Measurements from ENCODE around the gene DLEC1.
"Not testable (repeated sequence)": the region's sequence is repeated elsewhere in the genome, so short reads cannot be mapped to it uniquely, and the experiment has no call there.

DLEC1 gene

DNA sequence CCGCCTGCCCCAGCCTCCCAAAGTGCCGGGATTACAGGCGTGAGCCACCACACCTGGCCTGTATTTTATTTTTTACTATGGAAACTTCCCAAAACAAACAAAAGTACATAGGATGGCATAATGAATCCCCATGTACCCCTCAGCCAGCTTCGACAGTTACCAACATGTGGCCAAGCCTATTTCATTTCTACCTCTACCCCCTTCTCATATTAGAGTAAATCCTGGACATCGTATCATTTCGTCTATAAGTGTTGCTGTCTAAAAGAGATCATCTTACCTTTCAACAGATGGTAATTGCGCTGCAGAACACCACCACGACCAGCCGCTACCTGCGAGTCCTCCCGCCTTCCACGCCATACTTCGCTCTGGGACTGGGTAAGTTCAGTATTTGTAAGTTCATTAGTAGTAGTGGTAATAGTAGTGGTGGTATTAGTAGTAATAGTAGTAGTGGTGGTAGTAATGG, 44.9 kb downstream of the DLEC1 start:
- DNase-seq (ENCODE audit: low read depth, low spot score): no peak

DNA sequence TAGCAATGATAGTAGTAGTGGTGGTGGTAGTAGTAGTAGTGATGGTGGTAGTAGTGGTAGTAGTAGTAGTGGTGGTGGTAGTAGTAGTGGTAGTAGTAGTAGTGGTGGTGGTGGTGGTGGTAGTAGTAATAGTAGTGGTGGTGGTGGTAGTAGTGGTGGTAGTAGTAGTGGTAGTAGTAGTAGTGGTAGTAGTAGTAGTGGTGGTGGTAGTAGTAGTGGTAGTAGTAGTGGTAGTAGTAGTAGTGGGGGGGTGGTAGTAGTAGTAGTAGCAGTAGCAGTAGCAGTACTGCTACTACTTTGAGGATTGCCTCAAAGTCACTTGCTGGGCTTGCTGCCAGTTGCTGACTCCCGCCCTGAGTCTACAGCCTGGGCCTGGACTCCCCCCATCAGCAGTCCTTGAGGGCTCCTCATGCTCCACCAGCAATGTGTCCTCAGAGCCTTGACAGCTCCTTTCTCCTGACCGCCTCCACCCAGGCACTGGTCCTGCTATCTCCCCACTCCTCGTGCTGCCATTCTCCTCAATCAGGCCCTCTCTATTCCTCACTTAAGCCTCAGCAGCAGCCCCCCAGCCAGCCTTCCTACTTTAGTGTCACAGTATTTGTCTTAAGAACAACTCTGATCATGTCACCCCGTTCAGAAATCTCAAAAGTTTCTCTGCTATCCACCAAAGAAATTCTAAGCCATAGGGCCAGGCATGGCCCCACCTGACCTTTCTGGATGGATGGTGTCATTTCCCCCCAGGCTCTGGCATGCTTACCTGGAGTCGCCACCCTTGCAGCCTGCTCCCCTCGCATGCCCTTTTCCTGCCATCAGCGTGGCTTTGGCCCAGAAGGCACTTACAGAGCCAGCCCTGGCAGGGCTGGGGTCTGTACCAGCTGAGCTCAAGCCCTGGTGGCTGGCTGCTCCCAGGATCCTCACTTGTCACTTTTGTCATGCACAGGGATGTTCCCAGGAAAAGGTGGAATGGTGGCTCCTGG, 45.6 kb downstream of the DLEC1 start:
- DNase-seq (ENCODE audit: low read depth, low spot score): no peak

DNA sequence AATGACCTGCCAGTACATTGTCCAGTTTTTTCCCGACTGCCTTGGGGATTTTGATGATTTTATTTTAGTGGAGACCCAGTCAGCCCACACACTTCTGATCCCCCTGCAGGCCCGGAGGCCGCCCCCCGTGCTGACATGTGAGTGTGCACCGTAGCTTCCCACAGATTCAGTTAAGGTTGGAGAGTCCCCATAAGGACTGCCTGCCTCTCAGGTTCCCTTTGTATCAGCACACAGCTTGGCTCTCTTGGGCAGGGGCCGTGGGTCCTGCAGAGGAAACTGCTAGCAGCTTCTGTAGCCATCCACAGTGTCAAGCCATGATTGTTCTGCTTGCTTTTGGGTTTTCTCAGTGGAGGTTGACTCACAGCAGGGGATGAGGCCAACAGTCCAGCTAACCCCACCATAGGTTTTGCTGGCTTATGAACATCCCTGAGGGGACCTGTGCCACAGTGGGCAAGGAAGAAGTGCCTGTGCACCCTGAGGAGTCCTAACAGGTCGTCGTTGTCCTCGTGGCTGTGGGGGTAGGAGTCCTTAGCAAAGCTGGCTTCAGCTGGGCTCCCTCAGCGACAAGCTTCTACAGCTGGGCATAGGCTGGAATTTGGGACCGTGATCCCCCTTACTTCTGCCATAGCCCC, 46.4 kb downstream of the DLEC1 start:
- no peak for DNase-seq (ENCODE audit: low read depth, low spot score)

DNA sequence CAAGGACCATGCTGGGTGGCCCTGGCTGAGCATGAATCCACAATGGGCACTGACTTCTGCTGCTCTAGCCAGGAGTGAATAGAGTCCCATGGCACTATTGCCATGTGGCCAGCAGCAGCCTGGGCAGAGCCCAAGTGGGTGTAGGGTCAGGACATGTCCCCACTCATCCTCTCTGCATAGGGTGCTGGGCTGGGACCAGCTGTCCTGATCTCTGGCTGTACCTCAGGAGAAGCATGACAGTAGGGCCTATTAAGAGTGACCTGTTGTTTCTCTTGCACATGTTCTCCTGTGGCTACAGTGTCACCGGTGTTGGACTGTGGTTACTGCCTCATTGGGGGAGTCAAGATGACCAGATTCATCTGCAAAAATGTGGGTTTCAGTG, 46.9 kb downstream of the DLEC1 start:
- no peak for DNase-seq (ENCODE audit: low read depth, low spot score)

DNA sequence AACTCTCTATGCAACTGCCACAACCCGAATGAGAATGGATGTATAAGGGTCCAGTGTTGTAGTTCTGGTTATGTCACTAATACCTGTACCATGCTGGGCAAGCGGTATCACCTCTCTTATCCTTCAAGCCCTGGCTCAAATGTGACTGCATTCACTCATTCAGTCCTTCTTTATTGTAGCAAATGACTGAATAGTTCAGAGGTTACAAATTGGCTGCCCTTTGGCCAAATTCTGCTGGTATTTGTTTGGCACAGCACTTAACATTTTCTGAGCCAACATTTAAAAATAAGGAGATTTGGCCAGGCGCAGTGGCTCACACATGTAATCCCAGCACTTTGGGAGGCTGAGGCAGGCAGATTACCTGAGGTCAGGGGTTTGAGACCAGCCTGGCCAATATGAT, 47.5 kb downstream of the DLEC1 start:
- no peak for DNase-seq (ENCODE audit: low read depth, low spot score)

DNA sequence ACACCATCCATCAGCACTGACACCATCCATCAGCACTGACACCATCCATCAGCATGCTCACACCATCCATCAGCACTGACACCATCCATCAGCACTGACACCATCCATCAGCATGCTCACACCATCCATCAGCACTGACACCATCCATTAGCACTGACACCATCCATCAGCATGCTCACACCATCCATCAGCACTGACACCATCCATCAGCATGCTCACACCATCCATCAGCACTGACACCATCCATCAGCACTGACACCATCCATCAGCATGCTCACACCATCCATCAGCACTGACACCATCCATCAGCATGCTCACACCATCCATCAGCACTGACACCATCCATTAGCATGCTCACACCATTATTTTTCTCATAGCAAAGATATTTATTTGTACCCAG, 48.3 kb downstream of the DLEC1 start:
- DNase-seq (ENCODE audit: low read depth, low spot score): not testable (repeated sequence)

DNA sequence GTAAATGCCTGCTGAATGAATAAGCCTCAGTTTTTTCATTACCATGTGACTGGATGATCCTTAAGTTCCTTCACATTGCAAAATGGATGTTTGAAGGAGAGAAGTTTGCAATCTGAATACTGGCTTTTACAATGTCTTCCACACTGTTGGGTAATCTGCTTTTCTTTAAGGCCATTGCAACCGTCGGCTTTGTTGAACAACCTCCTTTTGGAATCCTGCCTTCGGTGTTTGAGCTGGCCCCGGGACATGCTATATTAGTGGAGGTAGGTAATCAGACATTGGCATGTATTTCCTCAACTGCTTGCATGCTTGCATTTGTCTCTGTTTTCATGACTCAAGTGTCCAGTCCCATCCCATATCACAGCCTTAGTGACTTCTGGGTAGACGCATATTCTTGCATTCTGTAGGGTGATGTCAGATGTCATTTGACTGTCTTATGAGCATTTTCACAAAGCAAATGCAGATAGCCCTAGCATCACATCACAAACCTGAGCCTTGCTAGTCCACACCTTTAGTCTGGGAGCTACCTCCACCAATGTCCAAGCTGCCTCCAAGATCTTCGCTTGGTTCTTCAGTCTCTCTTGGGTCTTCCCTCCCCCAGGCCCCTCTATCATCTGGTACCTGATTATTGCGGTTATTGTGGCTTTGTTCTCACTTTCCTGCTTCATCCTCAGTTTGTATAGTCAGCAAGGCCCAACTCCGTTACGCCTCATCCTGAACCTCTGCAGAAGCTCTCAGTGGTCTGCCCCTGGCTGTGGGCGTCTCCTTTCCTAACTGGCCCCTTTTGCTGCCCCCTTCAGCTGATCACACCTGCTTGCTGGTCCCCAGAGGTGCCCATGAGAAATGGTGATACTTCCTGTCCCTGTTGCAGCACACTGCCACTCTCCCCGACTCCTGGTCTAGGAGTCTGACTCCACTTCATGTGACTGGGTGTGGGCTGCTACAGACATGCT, 49.4 kb downstream of the DLEC1 start:
- no peak for DNase-seq (ENCODE audit: low read depth, low spot score)

DNA sequence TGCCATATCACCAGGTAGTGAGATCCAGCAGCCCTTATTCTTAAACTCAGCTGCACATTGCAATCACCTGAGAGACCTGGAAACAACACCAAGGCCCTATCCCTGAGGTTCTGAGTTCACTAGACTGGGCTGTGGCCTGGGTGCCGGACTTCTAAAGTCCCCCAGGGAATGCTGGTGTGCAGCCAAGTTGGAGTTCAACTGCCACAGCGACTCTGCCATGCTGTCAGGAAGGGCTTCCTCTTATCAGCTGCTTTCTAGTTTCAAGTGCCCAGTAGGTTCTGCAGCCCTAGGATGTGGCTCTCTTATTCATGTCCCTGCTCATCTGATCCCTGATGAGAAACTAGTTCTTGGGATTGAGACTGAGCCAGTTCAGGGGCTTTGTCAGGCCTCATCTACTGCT, 50.2 kb downstream of the DLEC1 start:
- DNase-seq (ENCODE audit: low read depth, low spot score): no peak

DNA sequence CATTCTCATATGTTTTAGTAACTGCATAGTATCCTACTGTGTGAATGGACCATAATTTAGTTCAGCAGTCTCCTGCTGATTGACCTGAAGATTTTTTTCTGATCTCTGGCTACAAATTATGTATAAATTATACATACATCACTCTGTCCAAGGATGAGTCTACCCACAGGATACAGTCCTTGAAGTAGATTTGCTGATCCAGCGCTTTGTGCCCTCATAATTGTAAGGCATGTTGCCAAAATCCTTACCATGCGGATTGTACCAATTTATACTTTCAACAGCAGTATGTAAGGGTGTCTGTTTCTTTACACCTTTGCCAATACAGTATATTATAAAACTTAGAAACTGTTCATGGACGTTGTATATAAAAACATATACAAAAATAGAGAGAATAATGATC, 51.4 kb downstream of the DLEC1 start:
- DNase-seq (ENCODE audit: low read depth, low spot score): no peak

DNA sequence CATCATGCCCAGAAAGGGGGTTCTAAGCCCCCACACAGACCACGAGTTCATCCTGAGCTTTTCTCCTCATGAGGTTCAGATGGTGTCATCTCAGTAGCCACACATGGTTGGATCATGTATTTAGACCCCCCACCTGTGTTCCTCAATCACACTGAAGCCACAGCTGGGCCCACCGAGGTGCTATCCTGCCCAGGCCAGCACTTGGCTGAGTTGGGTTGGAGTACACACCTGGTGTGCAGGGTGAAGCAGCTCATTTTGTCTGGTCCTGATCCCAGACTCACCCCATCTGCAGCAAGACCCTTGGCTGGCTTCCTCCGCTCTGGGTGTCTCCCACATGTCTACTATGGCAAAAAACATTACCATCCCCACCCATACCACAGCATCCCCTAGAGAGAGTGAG, 56.0 kb downstream of the DLEC1 start:
- no peak for DNase-seq (ENCODE audit: low read depth, low spot score)

DNA sequence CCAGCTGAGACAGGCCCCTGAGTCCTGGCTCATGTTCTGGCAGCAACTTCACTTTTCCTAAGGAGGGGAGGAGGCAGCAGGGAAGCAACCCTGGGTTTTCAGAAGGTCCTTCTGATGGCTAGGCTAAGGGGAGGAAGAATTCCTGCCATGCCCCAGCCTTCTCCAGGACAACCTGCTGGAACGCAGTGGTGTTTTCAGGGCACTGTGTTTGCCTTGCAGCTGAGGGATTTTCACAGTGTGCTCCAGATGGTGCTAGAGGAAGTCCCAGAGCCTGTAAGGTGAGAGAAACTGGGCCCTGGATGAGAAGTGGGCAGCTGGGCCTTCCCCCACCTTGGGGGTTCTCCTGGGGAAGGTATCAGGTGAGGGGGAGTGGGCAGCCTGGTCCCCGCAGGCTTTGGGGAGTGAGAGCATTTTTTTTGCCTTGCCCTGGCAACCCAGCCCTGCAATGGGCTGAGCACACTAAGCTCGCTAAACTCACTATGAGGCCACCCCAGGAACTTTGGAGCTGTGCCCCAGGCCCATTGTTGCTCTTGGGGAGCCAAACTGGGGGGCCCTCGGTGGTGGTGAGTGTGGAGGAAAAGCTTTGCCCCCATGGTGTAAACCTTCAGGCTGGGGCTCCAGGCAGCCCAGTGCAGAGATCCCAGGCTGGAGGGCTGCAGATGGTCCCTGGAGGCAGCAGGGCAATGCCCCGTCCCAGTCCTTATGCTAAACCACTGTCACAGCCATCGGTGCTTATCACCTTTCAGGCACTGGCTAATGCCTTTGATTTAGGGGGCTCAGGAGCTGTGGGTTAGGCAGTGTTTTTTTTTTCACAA, 56.9 kb downstream of the DLEC1 start:
- no peak for DNase-seq (ENCODE audit: low read depth, low spot score)

DNA sequence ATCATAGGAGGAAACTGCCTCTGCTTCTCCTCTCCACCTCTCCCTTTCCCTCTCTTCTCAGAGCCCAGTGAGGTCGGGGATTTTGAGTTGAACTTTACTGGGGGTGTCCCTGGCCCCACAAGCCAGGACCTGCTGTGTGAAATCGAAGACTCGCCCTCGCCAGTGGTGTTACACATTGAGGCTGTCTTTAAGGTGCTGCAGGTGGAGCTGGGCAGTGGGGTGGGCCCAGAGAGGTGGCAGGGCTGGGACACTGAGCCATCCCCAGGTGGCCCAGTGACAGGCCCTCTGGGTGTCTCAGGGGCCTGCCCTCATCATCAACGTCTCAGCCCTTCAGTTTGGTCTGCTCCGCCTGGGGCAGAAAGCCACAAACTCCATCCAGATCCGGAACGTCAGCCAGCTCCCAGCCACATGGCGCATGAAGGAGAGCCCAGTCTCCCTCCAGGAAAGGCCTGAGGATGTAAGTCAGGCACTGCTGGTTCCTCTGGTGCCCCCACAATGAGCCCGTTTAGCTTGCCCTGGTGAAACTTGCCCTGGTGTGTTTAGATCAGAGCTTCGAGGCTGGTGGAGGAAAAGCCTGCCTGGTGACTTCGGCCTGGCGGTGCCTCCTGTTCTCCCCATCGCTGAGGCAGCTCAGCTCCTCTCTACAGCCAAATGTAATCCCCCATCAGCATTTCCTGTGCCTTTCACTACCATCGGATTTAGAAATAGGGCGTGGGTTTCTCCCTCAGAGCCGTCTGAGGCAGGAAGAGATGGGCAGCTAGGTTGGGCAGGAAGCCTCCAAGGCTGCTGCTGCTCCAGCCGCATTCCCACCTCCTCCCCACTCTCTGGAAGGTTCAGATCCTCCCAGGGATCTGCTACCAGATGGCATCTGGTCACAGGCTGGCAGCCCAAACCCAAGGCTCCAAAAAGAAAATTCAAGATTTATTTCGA, 58.7 kb downstream of the DLEC1 start:
- no peak for DNase-seq (ENCODE audit: low read depth, low spot score)

DNA sequence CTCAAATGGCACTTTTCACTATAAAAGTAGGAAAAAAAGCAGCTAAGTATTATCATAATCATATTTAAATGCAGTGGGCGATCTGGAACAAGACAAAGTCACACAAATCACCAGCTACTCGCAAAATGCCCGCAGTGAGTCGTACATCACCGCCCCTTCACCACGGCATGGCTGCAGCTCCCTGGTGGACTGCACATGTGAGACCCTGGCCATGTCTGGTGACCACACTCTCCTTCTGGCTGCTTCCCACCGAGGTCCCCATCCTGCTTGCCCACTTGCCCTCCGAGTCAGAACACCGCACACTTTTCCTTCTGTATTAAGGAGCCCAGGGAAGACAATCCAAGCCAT, 59.3 kb downstream of the DLEC1 start:
- no peak for DNase-seq (ENCODE audit: low read depth, low spot score)

DNA sequence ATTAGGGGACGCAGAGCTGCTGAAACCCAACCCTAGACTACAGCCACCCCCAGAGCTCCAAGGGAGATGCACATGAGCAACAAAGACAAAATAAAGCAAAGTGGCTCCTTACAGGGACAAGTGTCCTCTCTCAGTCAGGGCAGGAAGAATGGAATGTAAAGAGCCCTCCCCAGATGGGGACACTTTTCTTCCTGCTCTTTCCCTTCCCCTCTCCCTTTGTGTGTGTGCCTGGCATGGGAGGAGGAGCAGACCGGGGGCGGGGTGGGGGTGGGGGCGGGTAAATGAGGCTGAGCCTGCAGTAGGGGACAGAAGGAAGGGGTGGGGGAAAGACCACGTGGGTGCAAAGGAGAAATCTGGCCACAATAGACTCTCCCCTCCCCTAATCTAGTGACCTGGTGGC, 60.5 kb downstream of the DLEC1 start:
- no peak for DNase-seq (ENCODE audit: low read depth, low spot score)

DNA sequence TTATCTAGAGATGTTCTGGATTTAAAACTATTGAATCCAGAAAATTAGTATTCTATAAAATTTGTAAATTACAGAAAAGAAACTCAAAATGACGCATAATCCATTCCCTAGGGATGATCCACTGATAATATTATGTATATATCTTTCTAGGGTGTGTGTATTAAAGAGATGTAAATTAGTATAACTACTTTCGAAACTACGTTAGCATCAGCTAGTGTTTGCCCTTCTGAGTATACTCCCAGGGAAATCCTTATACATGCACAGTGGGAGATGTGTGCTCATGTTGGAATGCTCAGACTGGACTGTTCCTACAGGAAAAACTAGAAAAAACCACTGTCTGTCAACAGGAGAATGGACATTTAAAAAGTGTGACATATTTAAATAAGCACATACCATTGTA, 61.5 kb downstream of the DLEC1 start:
- no peak for DNase-seq (ENCODE audit: low read depth, low spot score)

DNA sequence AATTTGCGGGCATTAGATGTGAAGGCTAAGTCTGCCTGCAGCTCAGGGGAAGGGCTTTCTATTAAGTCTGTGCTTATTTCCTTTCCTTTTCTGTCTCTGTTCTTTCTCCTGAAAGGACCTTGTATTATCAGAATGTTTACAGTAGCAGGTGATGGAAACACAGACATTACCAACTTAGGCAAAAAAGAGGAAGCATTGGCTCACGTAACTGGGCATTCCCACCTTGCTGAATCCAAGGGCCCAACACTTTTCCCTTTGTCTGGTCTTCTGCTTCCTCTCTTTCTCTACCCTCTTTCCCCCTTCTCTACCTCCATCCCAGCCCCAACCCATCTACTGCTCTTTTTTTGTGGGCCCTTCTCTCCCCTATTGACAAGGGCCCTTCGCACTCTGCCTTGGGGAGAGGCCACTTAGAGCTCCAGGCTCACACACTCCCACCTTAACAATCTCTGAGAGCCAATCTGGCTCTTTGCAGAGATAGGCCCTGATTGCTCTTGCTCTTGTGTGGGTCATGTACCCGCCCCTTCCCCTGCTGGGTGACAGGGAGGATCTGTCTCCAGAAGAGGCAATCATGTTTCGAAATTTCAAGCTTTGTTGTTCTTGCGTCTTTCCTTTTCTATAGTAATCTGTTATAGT, 62.9 kb downstream of the DLEC1 start:
- DNase-seq (ENCODE audit: low read depth, low spot score): no peak

DNA sequence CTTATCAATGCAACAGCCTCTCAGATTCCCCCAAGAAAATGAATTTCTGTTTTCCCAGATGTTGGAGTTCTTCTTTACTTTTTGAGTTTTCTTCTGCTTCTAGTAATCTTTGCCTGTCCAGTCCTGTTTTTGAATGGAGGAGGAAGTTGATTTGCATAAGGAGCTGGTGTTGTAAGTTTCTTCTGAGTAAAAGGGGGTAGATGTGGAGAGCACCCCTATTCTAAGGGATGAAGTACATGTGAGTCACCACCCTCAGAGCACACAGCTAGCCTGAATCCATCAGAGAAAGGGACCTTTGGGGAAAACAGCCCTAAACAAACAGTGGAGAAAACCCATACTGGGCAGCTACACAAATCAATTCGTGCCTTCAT, 63.4 kb downstream of the DLEC1 start:
- DNase-seq (ENCODE audit: low read depth, low spot score): no peak

DNA sequence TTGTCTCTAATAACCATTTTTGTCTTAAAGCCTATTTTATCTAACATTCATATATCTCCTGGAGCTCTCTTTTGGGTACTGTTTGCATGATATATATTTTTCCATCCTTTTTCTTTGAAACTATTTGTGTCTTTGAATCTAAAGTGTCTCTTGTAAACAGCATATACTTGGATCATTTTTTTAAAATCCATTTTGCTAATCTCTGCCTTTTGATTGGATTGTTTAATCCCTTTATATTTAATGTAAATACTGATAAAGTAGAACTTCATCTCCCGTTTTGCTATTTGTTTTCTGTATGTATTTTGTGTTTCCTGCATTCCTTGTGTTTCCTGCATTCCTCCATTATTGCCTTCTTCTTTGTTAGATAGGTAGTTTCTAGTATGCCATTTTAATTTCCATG, 66.5 kb downstream of the DLEC1 start:
- DNase-seq (ENCODE audit: low read depth, low spot score): no peak

DNA sequence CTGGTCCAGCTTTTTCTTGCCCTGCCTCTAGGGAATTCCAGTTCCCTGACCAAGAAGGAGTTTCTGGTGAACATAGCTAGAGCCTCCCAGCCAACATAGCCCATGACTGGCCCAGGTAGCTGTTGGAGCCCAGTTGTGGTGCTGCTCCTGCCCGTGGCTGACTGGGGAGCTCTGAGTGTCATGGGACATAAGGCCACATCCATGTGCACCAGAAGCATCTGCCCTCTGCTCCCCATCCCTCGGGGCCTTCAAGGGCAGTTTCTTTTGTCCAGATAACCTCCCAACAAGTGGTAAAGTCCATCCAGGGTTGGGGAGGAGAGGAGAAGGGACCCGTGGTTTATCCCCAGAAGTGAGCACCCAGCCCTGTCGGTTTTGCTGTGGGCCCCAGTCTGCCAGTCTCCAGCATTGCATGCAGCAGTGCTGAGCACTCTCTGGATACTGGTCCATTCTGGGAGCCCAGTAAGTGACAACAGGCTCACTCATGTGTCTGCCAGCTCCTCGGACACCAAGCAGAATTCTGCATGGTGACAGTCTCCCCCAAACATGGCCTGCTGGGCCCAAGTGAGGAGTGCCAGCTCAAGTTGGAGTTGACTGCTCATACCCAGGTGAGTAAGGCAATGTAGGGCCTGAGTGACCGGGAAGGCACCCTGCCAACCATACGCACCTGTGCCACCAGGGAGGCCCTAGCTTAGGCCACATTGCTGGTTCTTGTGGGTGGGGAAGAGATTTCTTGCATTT, 69.1 kb downstream of the DLEC1 start:
- no peak for DNase-seq (ENCODE audit: low read depth, low spot score)

All from activated CD4-positive, CD25-positive, alpha-beta regulatory T cell treated with anti-CD3 and anti-CD28 coated beads, Interleukin-2, amount 50 U/mL, for 16 hours (primary cell).